Activated effector memory CD4-positive, alpha-beta T cell treated with anti-CD3 and anti-CD28 coated beads, Interleukin-2, amount 50 U/mL, for 16 hours (primary cell): ENCODE data around the gene PTGES3L.

Experiments
- DNase-seq: peaks from one replicate; pipeline ENCODE4 v3.0.0-alpha.2; 2020

PTGES3L gene

GRCh38 chr17:42918902-42919521 lies 60.9 kb downstream of the PTGES3L start:
- no peak for DNase-seq
